GM23338 (cell line): ENCODE measurements around the gene ARMC8. TPM values are rescaled to one million over a fixed set of nuclear protein-coding genes. Genes with fewer than 3 reads are reported as not detected.

ENCODE experiments used
- ATAC-seq: fragments of 200-7000 bp; cut with Tn5 transposase; 3 replicates; pipeline ENCODE4 v1.9.1; 2020
- DNase-seq: peaks from one replicate; pipeline ENCODE4 v3.0.0-alpha.2; 2015; ENCODE audit warnings: low spot score
- H2AFZ ChIP-seq: fragments of 200-600 bp; sonication (generic); 2 replicates; pipeline ENCODE4 v1.8.0; 2016; ENCODE audit warnings: antibody characterized with exemption, mild to moderate bottlenecking, moderate library complexity
- H3F3A ChIP-seq: fragments of 200-600 bp; sonication (generic); replicated peaks from 2 replicates; pipeline ENCODE4 v1.8.0; 2017; ENCODE audit warnings: antibody characterized with exemption, mixed run types, low read depth
- H3K27ac ChIP-seq: fragments of 200-600 bp; sonication (generic); 2 replicates; pipeline ENCODE4 v1.6.1; 2016; ENCODE audit warnings: low read depth
- H3K27me3 ChIP-seq: fragments of 200-600 bp; sonication (generic); 2 replicates; pipeline ENCODE4 v1.8.0; 2016; ENCODE audit warnings: mild to moderate bottlenecking, mixed run types, moderate library complexity; ENCODE audit not compliant: insufficient read depth
- H3K36me3 ChIP-seq: fragments of 200-600 bp; sonication (generic); 2 replicates; pipeline ENCODE4 v1.8.0; 2016; ENCODE audit warnings: mild to moderate bottlenecking; ENCODE audit not compliant: insufficient read depth
- H3K4me1 ChIP-seq: fragments of 200-600 bp; sonication (generic); 2 replicates; pipeline ENCODE4 v1.8.0; 2016; ENCODE audit warnings: mild to moderate bottlenecking, moderate library complexity; ENCODE audit not compliant: insufficient read depth
- H3K4me2 ChIP-seq: fragments of 200-600 bp; sonication (generic); 2 replicates; pipeline ENCODE4 v1.7.1; 2017; ENCODE audit warnings: mixed run types
- H3K4me3 ChIP-seq: fragments of 200-600 bp; sonication (generic); 2 replicates; pipeline ENCODE4 v1.6.1; 2016; ENCODE audit warnings: mixed run types
- H3K79me2 ChIP-seq: fragments of 200-600 bp; sonication (generic); replicated peaks from 2 replicates; pipeline ENCODE4 v1.8.0; 2017; ENCODE audit warnings: mild to moderate bottlenecking; ENCODE audit not compliant: insufficient read depth
- H3K9me2 ChIP-seq: fragments of 200-600 bp; sonication (generic); 2 replicates; pipeline ENCODE4 v1.8.0; 2017; ENCODE audit not compliant: insufficient read depth
- H4K20me1 ChIP-seq: fragments of 200-600 bp; sonication (generic); replicated peaks from 2 replicates; pipeline ENCODE4 v1.8.0; 2017; ENCODE audit warnings: mild to moderate bottlenecking; ENCODE audit not compliant: insufficient read depth
- H3K27ac Mint-ChIP-seq: 2 replicates; pipeline ENCODE4 v1.8.0; 2020; ENCODE audit warnings: inconsistent platforms, mild to moderate bottlenecking, moderate library complexity, mixed read lengths
- H3K27me3 Mint-ChIP-seq: 3 replicates; pipeline ENCODE4 v1.8.0; 2022; ENCODE audit warnings: low read depth, mild to moderate bottlenecking, moderate library complexity, mixed read lengths, inconsistent platforms; ENCODE audit not compliant: insufficient read depth, poor library complexity
- H3K36me3 Mint-ChIP-seq: 3 replicates; pipeline ENCODE4 v1.8.0; 2021; ENCODE audit warnings: low read depth, mild to moderate bottlenecking, inconsistent platforms, moderate library complexity, mixed read lengths
- H3K4me1 Mint-ChIP-seq: 3 replicates; pipeline ENCODE4 v1.8.0; 2020; ENCODE audit warnings: mild to moderate bottlenecking, inconsistent platforms, mixed read lengths
- H3K4me3 Mint-ChIP-seq: 3 replicates; pipeline ENCODE4 v1.8.0; 2021; ENCODE audit warnings: moderate library complexity, mild to moderate bottlenecking, inconsistent platforms, mixed read lengths
- H3K9me3 Mint-ChIP-seq: 3 replicates; pipeline ENCODE4 v1.8.0; 2020; ENCODE audit warnings: moderate library complexity, mild to moderate bottlenecking, inconsistent platforms, mixed read lengths
- ETS1 ChIP-seq: IDR thresholded peaks from 2 replicates; pipeline ENCODE4 v1.6.1; 2016; ENCODE audit warnings: antibody characterized with exemption
- JUNB ChIP-seq: IDR thresholded peaks from one replicate; pipeline ENCODE4 v1.6.1; 2016; ENCODE audit warnings: antibody characterized with exemption; ENCODE audit not compliant: unreplicated experiment
- ZNF114 ChIP-seq: fragments of 250-450 bp; sonication (Bioruptor Pico); IDR thresholded peaks from 2 replicates; pipeline ENCODE4 v1.5.0; 2020; ENCODE audit warnings: mild to moderate bottlenecking, moderate library complexity
- ZNF462 ChIP-seq: fragments of 250-450 bp; sonication (Bioruptor Pico); IDR thresholded peaks from 2 replicates; pipeline ENCODE4 v1.5.0; 2020; ENCODE audit warnings: mild to moderate bottlenecking, moderate library complexity
- polyA plus RNA-seq: library from polyadenylated mRNA; unstranded; fragments of >200 nt; fragmentation: Nextera tagmentation; extraction: Ambion mirVana; gene quantifications from 2 replicates; pipeline ENCODE4 v1.2.1, GENCODE V29; 2016
- total RNA-seq: library from RNA; depleted of rRNA; stranded (reverse); fragments of >200 nt; shearing (Covaris generic); gene quantifications from 2 replicates; pipeline ENCODE4 v1.2.3, GENCODE V29; 2014

Gene ARMC8
- total and polyA plus RNA-seq, 2 experiments from 2014 or later = 36.8 to 61.4 TPM

DNA sequence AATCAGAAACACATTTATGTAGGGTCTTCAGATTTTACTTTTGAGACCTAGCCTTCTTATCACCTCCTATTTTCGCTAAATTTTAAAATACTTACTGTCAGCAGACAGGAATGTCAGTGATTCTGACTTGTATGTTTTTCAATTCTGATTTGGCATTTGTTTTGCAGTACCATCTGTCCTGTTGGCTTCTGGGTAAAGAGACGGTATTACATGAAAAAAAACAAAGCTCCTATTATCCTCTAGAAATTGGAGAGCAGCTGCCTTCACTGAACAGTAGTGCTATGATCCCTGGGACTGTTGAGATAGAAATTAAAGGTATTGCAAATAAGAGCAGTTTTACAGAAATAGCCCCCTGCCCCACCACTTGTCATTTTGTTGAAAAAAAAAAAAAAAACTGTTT lies 8.4 kb downstream of the ARMC8 start:
- H3K27ac Mint-ChIP-seq = no peak overlapping the region
- no peak overlapping the region for H3K4me2 ChIP-seq
- H3K79me2 ChIP-seq = peaks cover 100% of the 10 kb centered on the region

More for the DNA sequence above, 8.4 kb downstream of the ARMC8 start:
- Mint-ChIP-seq H3K4me1 (no peaks in the 10 kb centered on the region), H3K4me3 (no peak overlapping the region), H3K27me3 (no peaks in the 10 kb centered on the region), H3K36me3 (peaks cover 30% of the 10 kb centered on the region), H3K9me3 (no peaks in the 10 kb centered on the region; the same call in 2 of the 3 replicates)
- H3K36me3 ChIP-seq = peaks cover 7% of the 10 kb centered on the region
- no peaks in the 10 kb centered on the region for H3K9me2 ChIP-seq
- H3K4me1 ChIP-seq = no peaks in the 10 kb centered on the region
- no peak for DNase-seq
- H3K4me3 ChIP-seq = no peak overlapping the region
- ATAC-seq = no peak
- H3K27ac ChIP-seq = no peak overlapping the region
- TF ChIP-seq JUNB = no peak
- TF ChIP-seq ZNF462 = no peak
- no peak for TF ChIP-seq ZNF114 (CRISPR knock-in tag)
- no peak for TF ChIP-seq ETS1
- H3K27me3 ChIP-seq = no peaks in the 10 kb centered on the region
- no peak overlapping the region for H2AFZ ChIP-seq
- 0 out of 2 replicates have a peak, but pooled peaks cover 3% of the 10 kb centered on the region for H3F3A ChIP-seq
- H4K20me1 ChIP-seq = peaks cover 52% of the 10 kb centered on the region
